Daoy (cell line): Measurements from ENCODE around the gene FBXL2. TPM values are rescaled to one million over a fixed set of nuclear protein-coding genes. Genes with fewer than 3 reads are reported as not detected.
A peak's percentile ranks its signal among the peaks of the same experiment; 100 is the strongest.

Experiments
- DNase-seq: peaks from one replicate; pipeline ENCODE4 v3.0.0-alpha.2; 2015; ENCODE audit warnings: low read depth
- total RNA-seq: library from RNA; depleted of rRNA; stranded (reverse); fragments of >200 nt; shearing (Covaris generic); gene quantifications from 2 replicates; pipeline ENCODE4 v1.2.3, GENCODE V29; 2014; rRNA removed

The FBXL2 gene, protein sequence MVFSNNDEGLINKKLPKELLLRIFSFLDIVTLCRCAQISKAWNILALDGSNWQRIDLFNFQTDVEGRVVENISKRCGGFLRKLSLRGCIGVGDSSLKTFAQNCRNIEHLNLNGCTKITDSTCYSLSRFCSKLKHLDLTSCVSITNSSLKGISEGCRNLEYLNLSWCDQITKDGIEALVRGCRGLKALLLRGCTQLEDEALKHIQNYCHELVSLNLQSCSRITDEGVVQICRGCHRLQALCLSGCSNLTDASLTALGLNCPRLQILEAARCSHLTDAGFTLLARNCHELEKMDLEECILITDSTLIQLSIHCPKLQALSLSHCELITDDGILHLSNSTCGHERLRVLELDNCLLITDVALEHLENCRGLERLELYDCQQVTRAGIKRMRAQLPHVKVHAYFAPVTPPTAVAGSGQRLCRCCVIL
- total RNA-seq, result 2.6 and 3.7 TPM in 2 replicates

DNA sequence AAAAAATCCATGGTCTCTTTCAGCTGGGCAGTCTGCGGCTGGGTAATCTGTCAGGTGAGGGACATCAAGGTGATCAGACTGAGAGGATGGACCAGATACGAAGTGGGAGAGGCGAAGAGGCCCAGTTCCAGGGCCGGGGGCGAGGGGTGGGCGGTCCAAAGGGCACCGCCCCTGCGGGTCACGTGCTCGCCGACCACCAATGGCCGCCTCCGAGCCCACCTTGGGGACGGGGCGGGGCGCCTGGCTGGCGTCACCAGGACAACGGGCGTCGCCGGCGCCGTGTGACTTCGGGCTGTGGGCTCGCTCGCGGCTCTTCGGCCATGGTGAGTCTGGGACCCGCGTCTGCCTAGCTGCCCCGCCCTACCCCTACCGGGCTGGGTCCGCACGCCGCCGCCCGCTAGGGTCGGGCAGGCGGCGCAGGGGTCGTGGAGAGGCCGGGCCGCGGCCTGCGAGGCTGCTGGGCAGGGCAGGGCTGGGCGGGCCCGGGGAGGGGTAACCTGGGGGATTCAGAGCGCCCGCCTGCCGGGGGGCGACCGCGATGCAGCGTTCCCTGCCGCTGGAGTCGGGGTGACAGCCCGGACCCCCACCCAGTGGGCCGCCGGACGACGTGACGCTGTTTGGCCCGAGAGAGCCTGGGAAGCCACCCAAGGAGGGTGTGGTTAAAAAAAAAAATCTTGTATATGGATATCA, at the start of gene FBXL2:
FBXL2 (plus strand) TSS at position 250 of the 690 bp plus-strand sequence; CDS start at position 321, 71 bp downstream.
- DNase-seq, result peak; percentile 87

DNA sequence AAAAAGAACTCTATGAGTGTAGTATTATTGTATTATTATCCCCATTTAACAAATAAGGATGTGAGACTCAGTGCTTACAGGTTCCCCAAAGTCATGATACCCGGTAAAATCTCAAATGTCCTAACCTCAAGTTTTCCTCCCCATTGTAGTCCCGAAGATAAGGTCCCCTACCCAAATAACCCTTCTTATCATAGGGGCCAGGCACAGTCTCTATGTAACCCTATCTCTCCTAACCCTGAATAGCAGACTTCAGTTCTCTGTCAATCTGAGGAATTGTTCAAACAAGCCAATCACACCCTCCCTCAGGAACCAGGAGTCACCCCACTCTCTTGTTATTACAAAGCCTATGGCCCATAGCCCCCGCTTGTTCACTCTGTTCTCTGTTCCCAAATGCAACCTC, 48.2 kb upstream of the FBXL2 start:
- no peak for DNase-seq

DNA sequence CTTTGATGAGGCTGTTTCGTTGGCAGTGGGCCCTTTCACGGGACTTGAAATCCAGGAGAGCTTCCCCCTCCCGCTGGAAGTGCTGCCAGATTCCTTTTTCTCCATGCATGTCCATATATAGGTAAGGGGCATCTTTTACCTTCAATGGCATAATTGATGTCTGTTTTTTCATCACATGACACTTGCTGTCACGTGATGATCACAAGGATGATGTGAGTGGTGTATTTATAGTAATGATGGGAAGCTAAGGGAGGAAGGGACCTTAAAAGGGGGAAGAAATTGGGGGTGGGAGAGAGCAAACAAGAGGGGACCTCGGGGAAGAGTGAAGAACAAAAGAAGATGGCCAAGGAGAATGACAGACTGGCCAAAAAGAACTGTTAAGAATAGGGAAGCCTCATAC, 47.3 kb upstream of the FBXL2 start:
- no peak for DNase-seq

DNA sequence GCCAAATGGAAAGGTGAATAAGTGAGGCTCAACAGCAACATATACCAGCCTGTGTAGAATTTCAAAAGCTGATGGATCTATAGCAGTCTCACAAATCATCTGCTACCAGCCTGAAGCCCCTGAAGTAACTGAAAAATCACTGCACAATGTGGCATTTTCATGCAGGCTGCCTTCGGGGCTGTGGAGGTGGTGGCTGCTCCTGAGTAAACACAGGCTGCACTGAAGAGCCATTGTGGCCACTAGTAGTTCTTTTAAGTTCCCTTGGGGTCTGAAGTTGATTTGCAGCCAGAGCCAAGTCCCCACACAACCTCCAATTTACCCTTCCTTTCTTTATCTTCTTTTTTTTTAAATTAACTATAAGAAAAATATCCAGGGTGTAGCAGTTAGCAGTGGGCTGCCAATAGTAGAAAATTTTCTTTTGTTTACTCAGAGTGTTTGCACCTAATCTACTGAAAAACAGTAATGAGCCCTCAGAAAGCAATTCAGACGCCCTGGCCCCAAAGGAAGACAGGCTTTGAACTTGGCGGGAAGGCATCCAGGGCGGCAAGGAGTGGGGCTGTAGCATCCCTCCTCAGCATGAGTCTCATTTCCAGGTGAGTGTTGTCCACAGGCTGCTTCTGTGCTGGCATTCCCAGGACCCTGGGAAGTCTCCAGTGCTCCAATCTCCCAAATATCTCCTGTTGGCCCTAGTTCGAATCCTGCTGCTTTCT, 45.3 kb upstream of the FBXL2 start:
- DNase-seq, result no peak

DNA sequence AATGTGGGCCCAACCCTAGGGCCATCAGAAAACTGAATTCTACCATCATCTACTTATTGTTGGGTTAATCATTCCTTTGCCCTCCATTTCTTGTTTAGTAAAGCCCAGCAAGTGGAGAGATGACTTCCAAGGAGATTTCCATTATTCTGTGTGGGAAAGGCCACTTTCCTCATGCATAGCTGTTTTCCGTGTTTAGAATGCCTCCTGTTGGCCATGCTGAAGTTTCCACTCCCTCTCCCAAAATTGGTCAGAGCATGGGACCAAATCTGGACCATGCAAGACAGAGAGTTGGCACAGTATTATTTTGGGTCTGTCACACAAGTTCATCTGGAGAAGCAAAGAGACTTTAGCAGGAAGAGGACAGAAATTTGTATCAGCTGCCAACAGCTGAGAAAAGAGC, 43.4 kb upstream of the FBXL2 start:
- no peak for DNase-seq

DNA sequence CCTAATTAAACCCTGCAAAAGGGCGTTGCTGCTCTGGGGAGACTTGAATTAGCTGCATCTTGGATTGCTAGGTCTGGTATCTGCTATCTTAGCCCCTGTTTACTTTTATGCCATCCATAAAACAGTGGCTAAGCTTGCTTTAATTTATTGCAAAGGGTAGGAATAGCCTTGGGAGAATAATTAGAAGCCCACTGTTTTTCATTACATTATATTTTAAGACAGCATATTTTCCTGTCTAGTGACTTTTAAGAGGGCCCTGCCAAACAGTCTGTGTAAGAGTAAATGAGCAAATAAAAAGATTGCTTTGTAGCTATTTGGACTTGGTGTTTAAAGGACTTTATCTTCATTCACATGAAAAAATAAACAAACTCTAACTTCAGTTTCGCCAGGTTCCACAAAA, 41.2 kb upstream of the FBXL2 start:
- no peak for DNase-seq

DNA sequence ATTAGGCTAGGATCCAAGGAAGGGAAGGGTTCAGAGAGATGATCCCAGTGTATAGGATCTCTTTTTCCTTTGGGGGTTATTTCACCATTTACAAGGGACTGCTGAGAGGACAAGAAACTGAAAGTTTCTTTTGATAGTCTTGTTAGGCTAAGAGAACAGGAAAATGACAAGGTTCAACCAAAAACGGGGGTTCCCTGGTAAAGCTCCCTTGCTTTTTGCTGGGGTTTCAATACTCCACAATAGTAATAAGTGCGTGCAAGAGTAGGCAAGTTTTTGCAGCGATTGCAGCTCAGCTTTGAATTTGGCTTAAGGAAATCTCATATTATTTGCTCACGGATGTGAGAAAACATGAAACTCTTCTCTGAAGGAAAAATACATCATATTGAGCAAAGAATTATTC, 39.8 kb upstream of the FBXL2 start:
- no peak for DNase-seq

DNA sequence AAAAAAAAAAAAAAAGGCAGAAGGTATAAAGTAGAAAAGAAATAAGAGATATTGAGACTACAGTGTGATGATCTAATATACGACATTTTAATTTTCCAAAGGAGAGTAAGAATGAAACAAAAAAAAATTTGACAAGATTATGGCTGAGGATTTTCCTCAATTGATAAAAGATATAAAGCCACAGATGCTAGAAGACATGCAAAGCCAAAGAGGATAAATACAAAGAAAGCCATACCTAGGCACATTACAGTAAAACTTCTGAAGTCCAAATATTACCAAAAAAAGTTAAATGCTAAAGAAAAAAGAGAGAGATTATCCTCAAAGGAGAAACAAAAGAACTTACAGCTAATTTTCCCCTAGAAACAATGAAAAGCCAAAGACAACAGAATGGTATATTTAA, 38.3 kb upstream of the FBXL2 start:
- DNase-seq, result no peak

DNA sequence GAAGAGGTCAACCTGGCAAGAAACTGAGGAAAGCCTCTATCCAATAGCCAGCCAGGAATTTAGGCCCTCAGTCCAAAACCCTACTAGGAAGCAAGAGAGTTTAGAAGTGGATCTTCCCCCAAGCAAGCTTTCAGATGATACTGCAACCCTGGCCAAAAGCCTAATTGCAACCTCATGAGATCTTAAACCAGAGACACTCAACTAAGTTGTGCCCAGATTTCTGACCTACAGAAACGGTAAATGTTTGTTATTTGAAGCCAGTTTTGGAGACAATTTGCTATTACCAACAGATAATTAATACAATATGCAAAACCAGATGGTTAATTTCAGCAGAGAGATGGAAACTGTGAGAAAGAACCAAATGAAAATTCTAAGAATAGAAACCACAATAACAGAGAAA, 37.0 kb upstream of the FBXL2 start:
- DNase-seq, result no peak

DNA sequence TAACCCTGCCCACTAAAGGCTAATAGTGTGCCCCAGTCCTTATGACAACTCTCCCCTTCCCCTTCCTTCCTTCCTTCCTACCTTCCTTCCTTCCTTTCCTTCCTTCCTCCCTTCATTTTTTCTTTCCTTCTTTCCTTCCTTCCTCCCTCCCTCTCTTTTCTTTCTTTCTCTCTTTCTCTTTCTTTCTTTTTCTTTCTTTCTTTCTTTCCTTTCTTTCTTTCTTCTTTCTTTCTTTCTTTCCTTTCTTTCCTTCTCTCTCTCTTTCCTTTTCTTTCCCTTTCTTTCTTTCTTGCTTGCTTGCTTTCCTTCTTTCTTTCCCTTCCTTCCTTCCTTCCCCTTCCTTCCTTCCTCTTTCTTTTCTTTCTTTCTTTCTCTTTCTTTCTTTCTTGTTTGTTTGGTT, 30.5 kb upstream of the FBXL2 start:
- no peak for DNase-seq

DNA sequence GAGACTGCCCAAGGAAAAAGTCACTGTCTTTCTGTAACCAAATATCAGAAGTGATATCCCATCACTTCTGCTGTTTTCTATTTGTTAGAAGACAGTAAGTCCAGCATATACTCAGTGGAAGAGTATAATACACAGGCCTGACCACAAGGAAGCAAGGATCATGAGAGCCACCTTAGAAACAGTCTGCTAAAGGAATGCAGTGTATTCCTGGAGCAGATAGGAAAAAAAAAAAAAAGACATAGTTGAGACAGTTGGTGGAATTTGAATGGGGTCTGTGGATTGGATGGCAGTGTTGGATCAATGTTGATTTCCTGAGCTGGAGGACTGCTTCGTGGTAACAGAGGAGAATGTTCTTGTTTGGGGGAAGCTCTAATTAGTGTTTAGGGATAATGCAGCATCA, 26.5 kb upstream of the FBXL2 start:
- no peak for DNase-seq

DNA sequence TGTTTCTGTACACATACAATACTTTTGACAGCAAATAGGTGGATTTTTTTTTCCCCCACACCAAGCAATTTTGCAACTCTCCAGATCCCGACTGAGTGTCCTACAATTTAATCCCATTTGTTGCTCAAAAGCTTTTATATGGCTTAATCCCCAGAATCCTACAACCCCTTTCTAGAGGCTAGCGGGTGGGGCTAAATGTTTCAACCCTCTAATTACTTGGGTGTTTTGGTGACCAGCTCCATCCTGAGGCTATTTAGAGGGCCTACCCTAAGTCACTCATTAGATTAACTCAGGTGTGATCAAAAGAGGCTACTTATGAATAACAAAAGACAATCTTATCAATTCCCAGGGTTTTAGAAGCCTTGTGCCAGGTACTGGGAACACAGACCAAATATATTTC, 21.0 kb upstream of the FBXL2 start:
- no peak for DNase-seq

DNA sequence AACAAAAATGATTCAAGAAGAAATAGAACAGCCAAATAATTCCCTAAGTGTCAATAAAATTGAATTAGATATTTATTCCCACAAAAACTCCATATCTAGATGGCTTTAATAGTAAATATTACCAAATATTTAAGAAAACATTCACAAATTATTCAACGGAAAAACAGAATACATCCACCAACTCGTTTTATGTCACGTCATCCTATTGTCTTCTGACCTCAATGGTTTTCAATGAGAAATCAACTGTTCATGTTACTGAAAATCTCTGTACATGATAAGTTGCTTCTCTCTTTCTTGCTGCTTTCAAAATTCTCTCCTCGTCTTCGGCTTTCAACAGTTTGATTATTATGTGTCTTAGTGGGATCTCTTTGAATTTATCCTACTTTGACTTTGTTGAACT, 17.1 kb upstream of the FBXL2 start:
- DNase-seq, result no peak

DNA sequence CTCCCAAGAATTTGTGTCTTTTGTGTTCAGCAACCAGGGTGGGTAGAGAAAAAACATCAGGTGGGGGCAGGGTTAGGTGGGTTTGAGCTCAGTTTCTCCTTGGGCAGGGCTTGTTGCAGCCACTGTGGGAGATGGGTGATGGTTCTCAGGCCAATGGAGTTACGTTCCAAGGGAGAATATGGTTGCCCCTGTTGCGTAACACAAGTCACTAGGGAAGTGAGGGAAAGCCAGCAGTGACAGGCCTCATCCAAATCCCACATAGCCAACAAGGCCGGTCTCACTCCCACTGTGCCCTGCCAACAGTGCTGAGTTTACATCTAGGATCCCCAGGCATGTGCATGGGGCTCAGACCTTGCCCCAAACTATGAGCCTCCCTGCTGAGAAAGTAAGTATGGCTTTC, 7.9 kb upstream of the FBXL2 start:
- DNase-seq, result no peak

DNA sequence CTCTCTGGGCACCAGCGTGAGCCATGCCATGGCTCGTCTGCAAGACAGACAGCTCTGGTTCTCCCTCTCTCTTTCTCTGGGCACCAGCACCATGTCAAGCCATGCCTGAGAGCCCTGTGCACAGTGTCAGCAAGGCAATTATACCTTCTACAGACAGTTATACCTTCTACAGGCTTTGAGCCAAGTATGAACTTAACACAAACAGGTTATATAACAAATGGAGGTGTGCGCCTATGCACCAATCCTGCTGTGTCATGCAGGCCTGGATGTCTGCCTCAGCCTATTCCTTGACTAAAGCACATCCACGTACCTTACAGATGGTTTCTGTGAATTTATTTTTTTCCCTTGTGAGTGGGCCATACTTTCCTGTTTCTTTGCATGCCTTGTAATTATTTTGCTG, 5.9 kb upstream of the FBXL2 start:
- no peak for DNase-seq

DNA sequence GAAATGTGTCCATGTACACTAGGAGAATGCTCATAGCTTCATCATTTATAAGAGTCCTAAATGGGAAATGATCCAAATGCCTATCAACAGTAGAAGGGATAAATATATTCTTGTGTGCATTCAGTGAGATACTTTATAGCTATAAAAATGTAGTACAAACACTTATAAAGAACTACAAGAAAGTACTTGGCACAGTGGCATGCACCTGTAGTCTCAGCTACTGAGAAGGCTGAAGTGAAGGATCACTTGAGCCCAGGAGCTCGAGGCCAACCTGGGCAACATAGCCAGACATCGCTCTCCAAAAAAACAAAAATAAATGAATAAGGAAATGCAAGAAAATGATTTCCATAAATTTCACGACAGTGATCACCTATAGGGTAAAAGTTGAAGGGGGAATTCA, 3.6 kb upstream of the FBXL2 start:
- no peak for DNase-seq

DNA sequence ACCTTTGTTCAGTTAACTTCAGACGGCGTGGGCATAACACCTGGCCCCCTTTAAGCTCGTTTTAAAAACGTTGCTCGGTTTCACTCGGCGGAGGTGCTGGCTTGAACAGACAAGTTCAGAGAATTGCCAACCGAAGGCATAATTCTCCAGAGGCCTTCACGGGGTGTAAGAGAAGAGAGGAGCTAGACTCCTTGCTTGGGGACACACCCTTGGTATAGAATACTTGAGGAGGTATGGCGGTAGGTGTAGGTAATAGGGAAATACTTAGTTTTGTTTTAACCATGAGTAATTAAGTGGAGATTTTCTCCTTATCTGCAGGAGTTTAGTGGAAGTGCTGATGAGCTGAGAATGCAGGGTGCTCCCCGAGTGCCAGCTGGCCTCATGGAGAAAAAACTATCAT, 921 bp downstream of the FBXL2 start:
- peak; percentile 2 for DNase-seq

DNA sequence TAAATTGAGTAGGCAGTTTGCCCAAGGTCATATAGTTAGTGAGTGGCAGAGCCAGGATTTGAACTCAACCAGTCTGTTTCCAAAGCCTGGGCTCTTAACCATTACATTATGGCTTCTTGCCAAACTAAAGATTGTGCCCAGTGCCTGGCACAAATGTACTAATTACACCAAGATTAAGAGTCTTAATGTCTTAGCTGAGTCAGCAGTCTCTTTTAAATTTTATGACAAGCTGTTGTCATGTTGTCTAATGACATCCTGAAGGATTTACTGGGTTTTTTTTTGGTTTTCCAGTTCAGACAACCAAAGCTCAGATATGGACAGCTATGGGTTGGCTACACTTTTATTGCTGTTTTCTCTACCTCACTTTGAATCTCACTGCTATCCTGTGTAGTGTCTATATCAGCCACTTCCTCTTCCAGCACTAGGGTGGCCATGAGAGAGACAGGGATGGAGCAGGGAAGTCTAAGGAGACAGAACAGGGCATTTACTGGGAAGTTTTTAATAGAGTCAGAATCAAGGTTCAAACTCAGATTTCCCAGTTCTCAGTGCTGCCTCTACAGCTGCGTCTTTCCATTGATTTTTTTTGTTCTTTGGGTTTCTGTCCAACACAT, 10.5 kb downstream of the FBXL2 start:
- DNase-seq, result no peak

DNA sequence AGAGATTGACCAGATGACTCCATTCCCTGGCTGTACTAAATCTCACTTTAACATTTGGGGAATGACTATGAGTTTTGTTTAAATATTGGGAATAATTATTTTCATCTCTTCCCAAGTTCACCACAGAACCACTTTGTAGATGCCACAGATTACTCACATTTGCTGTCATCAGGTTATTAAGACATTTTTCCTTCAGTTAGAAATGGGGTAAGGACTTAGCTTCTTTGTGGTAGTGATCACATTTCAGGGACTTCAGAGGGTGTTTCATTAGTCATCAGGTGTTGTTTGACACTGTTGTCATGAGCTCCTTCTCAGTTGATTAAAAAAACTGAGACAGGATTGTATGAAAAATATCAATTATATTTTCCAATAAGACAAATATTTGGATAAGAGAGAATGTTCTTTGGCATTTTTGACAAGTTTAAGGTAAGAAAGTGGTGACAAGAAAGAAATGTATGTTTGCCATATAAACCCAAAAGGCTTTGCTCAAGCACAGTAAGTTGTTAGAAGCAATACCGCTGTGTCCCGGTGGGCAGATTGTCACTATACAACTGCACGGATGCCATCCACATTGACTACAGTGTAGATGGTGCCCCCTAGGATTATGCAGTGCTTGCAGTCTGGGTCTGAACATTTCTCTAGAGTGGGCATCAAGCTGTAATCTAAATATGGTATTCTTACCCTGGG, 22.3 kb downstream of the FBXL2 start:
- peak; percentile 67 for DNase-seq

DNA sequence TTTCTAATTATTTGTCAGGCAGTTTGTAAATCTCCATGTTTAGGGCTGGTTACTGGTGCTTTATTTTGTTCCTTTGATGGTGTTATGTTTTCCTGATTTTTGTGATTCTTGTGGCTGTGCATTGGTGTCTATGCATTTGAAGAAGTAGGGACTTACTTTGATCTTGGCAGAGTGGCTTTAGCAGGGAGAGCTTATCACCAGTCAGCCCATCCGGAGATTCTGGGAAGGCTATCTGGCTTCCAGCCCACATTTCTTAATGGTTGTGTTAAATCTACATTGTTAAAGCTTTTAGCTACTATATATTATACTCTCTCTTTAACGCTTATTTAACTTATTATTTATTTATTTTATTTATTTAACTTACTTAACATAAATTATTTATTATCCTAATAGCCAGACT, 35.1 kb downstream of the FBXL2 start:
- DNase-seq, result no peak

DNA sequence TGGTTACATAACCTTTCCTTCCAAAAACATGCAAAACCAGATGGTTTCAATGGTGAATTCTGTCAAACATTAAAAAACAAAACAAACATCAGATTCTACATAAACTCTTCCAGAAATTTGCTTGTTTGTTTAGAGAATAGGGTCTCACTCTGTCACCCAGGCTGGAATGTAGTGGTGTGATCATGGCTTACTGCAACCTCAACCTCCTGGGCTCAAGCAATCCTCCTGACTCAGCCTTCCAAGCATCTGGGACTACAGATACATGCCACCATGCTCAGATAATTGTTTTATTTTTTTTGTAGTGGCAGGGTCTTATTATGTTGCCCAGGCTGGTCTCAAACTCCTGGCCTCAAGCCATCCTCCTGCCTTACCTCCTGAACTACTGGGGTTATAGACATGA, 36.1 kb downstream of the FBXL2 start:
- DNase-seq, result peak; percentile 23

DNA sequence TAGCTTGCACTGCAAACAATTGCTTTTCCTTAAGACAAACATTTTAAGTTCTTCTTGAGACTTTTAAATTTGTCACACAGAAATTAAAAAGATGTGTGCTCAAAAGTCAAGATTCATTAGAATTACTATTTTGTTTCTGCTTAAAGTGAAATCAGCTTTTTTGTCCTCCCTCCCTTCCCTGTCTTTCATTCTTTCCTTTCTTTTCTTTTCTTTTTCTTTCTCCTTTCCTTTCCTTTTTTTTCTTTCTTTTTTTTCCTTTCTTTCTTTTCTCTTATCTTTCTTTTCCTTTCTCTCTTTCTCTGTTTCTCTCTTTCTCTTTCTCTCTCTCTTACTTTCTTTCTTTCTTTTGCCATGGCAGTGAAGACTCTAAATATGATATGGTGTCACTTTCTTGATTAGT, 37.8 kb downstream of the FBXL2 start:
- no peak for DNase-seq
